Activated T-cell treated with anti-CD3 and anti-CD28 coated beads, Interleukin-2, amount 50 U/mL, for 4 hours (primary cell): ENCODE results near the gene KRTAP9-3. TPM values are rescaled to one million over a fixed set of nuclear protein-coding genes. Genes with fewer than 3 reads are reported as not detected.
A peak's percentile ranks its signal among the peaks of the same experiment; 100 is the strongest.
"Not testable (repeated sequence)": the region's sequence is repeated elsewhere in the genome, so short reads cannot be mapped to it uniquely, and the experiment has no call there.

Source experiments
- ATAC-seq, 2 donors: fragments of 200-7000 bp; cut with Tn5 transposase; one replicate each; pipeline ENCODE4 v1.10.0; 2021
- DNase-seq: peaks from one replicate; pipeline ENCODE4 v3.0.0-alpha.2; 2020
- H3K27me3 Mint-ChIP-seq: one replicate; pipeline ENCODE4 v1.8.0; 2021; ENCODE audit warnings: low read depth, mixed read lengths
- H3K36me3 Mint-ChIP-seq: one replicate; pipeline ENCODE4 v1.8.0; 2022; ENCODE audit warnings: mixed read lengths; ENCODE audit not compliant: insufficient read depth
- H3K4me1 Mint-ChIP-seq: one replicate; pipeline ENCODE4 v1.8.0; 2021; ENCODE audit warnings: low read depth, mixed read lengths
- H3K4me3 Mint-ChIP-seq: one replicate; pipeline ENCODE4 v1.8.0; 2021; ENCODE audit warnings: mild to moderate bottlenecking, moderate library complexity, mixed read lengths
- H3K9me3 Mint-ChIP-seq: one replicate; pipeline ENCODE4 v1.8.0; 2021; ENCODE audit warnings: mixed read lengths
- total RNA-seq, 3 donors: library from RNA; stranded (reverse); gene quantifications; one replicate each; pipeline ENCODE4 v1.2.1, GENCODE V29; 2021

Gene KRTAP9-3, protein sequence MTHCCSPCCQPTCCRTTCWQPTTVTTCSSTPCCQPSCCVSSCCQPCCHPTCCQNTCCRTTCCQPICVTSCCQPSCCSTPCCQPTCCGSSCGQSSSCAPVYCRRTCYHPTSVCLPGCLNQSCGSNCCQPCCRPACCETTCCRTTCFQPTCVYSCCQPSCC
- total RNA-seq: not detected

DNA sequence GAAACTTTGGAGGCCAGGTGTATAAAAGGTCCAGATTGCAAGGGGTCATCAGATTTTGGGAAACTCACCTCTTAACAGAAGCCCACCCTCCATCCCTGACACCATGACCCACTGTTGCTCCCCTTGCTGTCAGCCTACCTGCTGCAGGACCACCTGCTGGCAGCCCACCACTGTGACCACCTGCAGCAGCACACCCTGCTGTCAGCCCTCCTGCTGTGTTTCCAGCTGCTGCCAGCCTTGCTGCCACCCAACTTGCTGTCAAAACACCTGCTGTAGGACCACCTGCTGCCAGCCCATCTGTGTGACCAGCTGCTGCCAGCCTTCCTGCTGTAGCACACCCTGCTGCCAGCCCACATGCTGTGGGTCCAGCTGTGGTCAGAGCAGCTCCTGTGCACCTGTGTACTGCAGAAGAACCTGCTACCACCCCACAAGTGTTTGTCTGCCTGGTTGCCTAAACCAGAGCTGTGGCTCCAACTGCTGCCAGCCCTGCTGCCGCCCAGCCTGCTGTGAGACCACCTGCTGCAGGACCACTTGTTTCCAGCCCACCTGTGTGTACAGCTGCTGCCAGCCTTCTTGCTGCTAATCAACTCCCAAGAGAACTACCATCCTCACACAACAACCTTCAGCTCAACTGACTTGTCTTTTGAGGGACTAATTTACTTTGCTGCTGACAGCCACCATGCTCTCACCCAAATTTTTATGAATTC lies at the start of gene KRTAP9-3:
TSS of gene KRTAP9-3 (plus strand) at position 51 of the 707 bp plus-strand sequence. CDS start at position 104, 53 bp downstream.
- not testable (repeated sequence) for H3K9me3 Mint-ChIP-seq, DNase-seq, H3K4me1 Mint-ChIP-seq, H3K36me3 Mint-ChIP-seq, ATAC-seq, H3K4me3 Mint-ChIP-seq
- H3K27me3 Mint-ChIP-seq: peaks cover 13% of the 10 kb centered on the region

DNA sequence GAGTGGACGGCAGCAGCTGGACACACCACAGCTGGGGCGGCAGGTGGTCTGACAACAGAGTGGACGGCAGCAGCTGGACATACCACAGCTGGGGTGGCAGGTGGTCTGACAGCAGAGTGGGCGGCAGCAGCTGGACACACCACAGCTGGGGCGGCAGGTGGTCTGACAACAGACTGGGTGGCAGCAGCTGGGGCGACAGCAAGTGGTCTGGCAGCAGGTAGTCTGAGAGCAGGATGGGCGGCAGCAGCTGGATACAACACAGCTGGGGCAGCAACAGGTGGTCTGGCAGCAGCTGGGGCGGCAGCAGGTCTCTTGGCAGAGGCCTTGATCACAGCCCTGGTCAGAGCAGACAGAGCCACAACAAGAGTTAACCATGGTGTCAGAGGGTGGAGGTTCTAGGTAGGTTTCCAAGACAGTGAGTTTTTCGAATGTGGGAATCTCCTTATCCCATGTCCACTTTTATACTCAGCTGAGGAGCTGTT lies 47.7 kb upstream of the KRTAP9-3 start, which contains the start of gene KRTAP4-1:
TSS of gene KRTAP4-1 (minus strand) at position 432 of the 482 bp plus-strand sequence. CDS start at position 375, 57 bp downstream.
- H3K36me3 Mint-ChIP-seq: no peaks in the 10 kb centered on the region
- no peaks in the 10 kb centered on the region for H3K4me1 Mint-ChIP-seq
- ATAC-seq (no peak), DNase-seq (no peak)
- H3K9me3 Mint-ChIP-seq: no peaks in the 10 kb centered on the region
- peaks cover 16% of the 10 kb centered on the region for H3K27me3 Mint-ChIP-seq
- H3K4me3 Mint-ChIP-seq: no peak within 1 kb of the TSS

DNA sequence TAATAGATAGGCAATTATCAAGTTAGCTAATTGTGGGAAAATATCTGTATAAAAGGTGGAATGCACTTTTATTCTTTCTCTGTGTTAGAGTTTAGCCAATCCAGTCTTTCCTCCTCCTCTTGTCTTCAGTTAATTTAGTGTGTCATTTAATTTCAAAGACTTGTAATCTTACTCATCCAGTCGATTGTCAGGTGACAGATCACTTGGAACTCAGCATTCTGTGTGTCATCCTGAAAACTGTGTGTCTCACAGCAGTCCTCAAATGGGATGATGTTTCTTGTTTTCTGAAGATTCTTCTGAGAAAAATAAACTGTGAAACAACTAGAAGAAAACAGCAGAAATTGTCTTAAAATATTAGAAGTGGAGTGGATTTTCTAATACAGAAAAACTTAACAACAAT lies 47.2 kb upstream of the KRTAP9-3 start:
- H3K36me3 Mint-ChIP-seq: no peaks in the 10 kb centered on the region
- DNase-seq (no peak), ATAC-seq (no peak)
- H3K27me3 Mint-ChIP-seq: peaks cover 18% of the 10 kb centered on the region
- no peak overlapping the region for H3K4me3 Mint-ChIP-seq
- no peaks in the 10 kb centered on the region for H3K4me1 Mint-ChIP-seq
- H3K9me3 Mint-ChIP-seq: no peaks in the 10 kb centered on the region

DNA sequence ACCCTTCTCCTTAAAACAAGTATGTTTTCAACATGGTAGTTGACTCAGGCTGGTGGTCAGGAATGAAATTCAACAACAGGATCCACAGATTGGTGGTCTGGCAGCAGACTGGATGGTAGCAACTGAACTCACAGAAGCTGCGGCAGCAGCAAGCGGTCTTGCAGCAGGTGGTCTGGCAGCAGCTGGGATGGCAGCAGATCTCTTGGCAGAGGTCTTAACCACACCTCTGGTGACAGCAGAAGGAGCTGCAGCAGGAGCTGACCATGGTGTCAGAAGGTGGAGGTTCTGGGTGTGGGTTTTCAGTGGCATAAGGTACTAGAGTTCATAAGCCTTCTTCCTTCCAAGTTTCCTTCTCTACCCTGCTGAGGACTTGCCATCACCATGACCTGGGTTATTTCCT lies 45.4 kb upstream of the KRTAP9-3 start:
- DNase-seq: no peak
- no peaks in the 10 kb centered on the region for H3K4me1 Mint-ChIP-seq
- peaks cover 26% of the 10 kb centered on the region for H3K27me3 Mint-ChIP-seq

DNA sequence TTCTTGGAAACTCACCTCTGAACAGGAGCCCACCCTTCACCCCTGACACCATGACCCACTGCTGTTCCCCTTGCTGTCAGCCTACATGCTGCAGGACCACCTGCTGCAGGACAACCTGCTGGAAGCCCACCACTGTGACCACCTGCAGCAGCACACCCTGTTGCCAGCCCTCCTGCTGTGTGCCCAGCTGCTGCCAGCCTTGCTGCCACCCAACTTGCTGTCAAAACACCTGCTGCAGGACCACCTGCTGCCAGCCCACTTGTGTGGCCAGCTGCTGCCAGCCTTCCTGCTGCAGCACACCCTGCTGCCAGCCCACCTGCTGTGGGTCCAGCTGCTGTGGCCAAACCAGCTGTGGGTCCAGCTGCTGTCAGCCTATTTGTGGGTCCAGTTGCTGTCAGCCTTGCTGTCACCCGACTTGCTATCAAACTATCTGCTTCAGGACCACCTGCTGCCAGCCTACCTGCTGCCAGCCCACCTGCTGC lies 42.4 kb upstream of the KRTAP9-3 start, which contains the start of gene KRTAP9-1:
TSS of gene KRTAP9-1 (plus strand) at position 51 of the 482 bp plus-strand sequence. CDS start at position 51, 0 bp downstream.
- ATAC-seq, H3K4me3 Mint-ChIP-seq, H3K9me3 Mint-ChIP-seq, DNase-seq, H3K36me3 Mint-ChIP-seq, H3K4me1 Mint-ChIP-seq: not testable (repeated sequence)
- peaks cover 22% of the 10 kb centered on the region for H3K27me3 Mint-ChIP-seq

More for the DNA sequence above, 45.4 kb upstream of the KRTAP9-3 start:
- Mint-ChIP-seq H3K36me3 (no peaks in the 10 kb centered on the region), H3K9me3 (no peaks in the 10 kb centered on the region), H3K4me3 (no peak overlapping the region)
- no peak for ATAC-seq

DNA sequence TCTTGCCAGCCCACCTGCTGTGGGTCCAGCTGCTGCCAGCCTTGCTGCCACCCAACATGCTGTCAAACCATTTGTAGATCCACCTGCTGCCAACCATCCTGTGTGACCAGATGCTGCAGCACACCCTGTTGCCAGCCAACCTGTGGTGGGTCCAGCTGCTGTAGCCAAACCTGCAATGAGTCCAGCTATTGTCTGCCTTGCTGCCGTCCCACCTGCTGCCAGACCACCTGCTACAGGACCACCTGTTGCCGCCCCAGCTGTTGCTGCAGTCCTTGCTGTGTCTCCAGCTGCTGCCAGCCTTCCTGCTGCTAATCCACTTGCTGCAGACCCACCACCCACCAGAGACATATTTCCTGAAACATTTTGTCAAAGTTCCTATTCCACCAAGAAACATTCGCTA lies 41.9 kb upstream of the KRTAP9-3 start:
- no peaks in the 10 kb centered on the region for H3K4me1 Mint-ChIP-seq
- ATAC-seq (no peak), DNase-seq (no peak)

DNA sequence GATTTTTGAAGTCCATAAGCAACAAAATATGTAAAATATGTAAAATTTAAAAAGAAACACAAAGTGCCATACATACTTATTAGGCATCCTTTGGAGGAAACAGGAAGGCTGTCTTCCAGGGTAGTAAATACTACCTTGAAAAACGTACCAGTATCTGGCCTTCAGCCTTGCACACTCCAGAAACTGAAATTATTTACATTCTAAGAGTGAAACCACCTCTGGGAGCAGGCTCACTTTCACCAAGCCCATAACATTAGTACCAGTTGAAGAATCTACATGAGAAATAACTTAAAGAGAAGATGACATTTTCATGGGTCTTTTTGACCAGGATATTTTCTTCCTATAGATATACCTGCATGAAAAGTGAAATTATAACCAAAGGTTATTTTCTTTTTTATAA lies 36.2 kb upstream of the KRTAP9-3 start:
- Mint-ChIP-seq H3K9me3 (peaks cover 3% of the 10 kb centered on the region), H3K4me3 (no peak overlapping the region), H3K27me3 (peaks cover 11% of the 10 kb centered on the region), H3K4me1 (no peaks in the 10 kb centered on the region), H3K36me3 (no peaks in the 10 kb centered on the region)
- DNase-seq: no peak
- ATAC-seq: no peak

More for the DNA sequence above, 41.9 kb upstream of the KRTAP9-3 start:
- H3K9me3 Mint-ChIP-seq: peaks cover 3% of the 10 kb centered on the region
- H3K36me3 Mint-ChIP-seq: no peaks in the 10 kb centered on the region
- H3K4me3 Mint-ChIP-seq: no peak overlapping the region
- peaks cover 22% of the 10 kb centered on the region for H3K27me3 Mint-ChIP-seq

DNA sequence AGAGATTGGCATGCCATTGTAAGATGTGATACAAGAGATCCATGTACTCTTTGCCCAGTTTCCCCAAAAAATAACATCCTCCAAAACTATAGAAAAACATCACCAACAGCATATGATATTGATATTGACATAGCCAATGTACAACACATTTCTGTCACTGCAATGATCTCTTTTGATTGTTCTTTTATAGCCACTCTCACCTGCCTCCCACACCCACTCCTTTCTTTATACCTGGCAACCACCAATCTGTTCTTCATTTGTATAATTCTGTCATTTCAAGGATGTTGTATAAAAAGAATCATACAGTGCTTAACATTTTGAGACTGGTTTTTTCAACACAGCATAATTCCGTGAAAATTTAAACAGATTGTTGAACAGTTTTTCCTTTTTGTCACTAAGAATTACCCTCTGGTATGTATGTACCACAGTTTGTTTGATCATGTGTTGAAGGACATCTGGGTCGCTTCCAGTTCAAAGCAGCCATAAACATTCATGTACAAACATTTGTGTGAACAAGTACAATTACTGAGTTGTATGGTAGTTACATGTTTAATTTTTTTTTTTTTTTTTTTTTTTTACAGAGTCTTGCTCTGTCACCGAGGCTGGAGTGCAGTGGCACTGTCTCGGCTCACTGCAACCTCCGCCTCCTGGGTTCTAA lies 32.7 kb upstream of the KRTAP9-3 start:
- DNase-seq (no peak), ATAC-seq (no peak)
- no peaks in the 10 kb centered on the region for H3K4me1 Mint-ChIP-seq
- H3K27me3 Mint-ChIP-seq: peaks cover 10% of the 10 kb centered on the region
- no peaks in the 10 kb centered on the region for H3K9me3 Mint-ChIP-seq
- no peak overlapping the region for H3K4me3 Mint-ChIP-seq
- H3K36me3 Mint-ChIP-seq: no peaks in the 10 kb centered on the region

DNA sequence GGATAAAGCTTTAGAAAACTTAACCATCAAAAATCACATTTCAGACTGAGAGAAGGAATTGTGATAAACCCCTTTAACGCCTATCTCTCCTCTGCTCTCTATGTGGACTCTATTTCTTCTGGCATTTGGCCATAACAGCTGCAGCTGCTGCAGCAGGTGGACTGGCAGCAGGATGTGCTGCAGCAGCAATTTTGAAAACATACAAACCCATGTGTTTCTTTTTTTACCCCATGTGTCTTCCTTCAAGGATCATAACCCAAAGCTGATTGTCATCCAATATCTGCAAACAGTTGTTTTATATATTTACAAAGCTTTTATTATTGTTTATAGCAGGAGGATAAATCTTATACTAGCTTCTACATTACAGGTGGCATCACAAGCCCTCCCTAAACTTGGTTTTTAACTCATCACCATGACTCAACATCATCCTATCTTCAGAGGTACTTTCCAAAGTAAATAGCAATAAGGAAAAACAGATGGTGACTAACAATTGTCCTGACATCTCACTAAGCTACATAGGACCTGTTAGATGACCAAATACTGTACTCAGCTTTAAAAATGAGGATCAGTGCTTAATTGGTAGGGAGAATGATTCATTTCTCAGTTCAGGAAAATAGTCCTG lies 20.3 kb upstream of the KRTAP9-3 start:
- H3K36me3 Mint-ChIP-seq: no peaks in the 10 kb centered on the region
- H3K9me3 Mint-ChIP-seq: peaks cover 4% of the 10 kb centered on the region
- no peak overlapping the region for H3K4me3 Mint-ChIP-seq
- H3K4me1 Mint-ChIP-seq: peaks cover 12% of the 10 kb centered on the region
- ATAC-seq: peak in 1 of 2 donors; percentile 25
- H3K27me3 Mint-ChIP-seq: peaks cover 22% of the 10 kb centered on the region
- no peak for DNase-seq

DNA sequence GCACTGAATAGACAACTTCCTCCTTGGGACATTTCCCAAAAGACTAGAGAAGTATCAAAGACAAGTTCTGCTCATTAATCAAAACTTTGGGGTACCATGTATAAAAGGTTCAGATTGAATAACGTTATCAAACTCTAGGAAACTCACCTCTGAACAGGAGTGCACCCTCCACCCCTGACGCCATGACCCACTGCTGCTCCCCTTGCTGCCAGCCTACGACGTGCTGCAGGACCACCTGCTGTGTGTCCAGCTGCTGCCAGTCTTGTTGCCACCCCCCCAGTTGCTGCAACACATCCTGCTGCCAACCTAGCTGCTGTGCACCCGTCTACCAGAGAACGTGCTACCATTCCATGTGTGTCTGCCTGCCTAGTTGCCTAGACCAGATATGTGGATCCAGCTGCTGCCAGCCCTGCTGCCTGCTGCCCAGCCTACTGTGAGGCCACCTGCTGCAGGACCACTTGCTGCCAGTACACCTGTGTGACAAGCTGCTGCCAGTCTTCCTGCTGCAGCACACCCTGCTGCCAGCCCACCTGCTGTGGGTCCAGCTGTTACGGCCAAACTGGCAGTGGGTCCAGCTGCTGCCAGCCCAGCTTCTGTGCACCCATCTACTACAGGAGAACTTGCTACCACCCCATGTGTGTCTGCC lies 19.6 kb upstream of the KRTAP9-3 start:
- no peak for DNase-seq
- Mint-ChIP-seq H3K27me3 (peaks cover 19% of the 10 kb centered on the region), H3K9me3 (peaks cover 4% of the 10 kb centered on the region), H3K36me3 (no peaks in the 10 kb centered on the region), H3K4me3 (no peak overlapping the region), H3K4me1 (peaks cover 12% of the 10 kb centered on the region)
- no peak for ATAC-seq

DNA sequence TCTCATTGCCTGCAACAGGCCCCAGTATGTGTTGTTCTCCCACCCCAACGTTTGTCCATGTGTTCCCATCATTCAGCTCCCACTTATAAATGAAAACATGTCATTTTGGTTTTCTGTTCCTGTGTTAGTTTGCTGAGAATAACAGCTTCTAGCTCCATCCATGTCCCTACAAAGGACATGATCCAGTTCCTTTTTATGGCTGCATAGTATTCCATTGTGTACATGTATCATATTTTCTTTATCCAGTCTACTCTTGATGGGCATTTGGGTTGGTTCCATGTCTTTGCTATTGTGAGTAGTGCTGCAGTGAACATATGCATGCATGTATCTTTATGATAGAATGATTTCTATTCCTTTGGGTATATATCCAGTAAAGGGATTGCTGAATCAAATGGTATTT lies 16.6 kb upstream of the KRTAP9-3 start:
- Mint-ChIP-seq H3K27me3 (peaks cover 5% of the 10 kb centered on the region), H3K4me3 (no peak overlapping the region), H3K36me3 (peaks cover 2% of the 10 kb centered on the region), H3K9me3 (peaks cover 5% of the 10 kb centered on the region), H3K4me1 (peaks cover 12% of the 10 kb centered on the region)
- ATAC-seq (no peak), DNase-seq (no peak)

DNA sequence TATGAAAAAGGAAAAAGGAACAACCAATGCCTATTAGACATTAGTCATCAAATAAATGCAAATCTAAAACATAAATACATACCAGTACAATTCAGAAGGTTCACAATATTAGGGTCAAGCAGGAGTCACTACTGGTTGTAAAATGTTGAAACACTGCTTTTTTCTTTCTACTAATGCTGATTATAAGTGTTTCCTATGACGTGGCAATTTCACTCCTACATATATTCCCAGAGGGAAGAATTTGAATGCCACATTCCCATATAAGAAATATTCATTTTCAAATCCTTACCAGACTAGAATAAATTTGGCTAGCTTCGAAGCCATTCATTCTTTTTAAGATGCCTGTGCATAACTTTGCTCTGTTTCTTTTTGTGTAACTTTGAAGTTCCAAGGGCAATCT lies 8.4 kb upstream of the KRTAP9-3 start:
- H3K27me3 Mint-ChIP-seq: peaks cover 18% of the 10 kb centered on the region
- no peaks in the 10 kb centered on the region for H3K4me1 Mint-ChIP-seq
- no peak for DNase-seq
- H3K9me3 Mint-ChIP-seq: peaks cover 5% of the 10 kb centered on the region
- ATAC-seq: no peak
- H3K36me3 Mint-ChIP-seq: peaks cover 2% of the 10 kb centered on the region
- no peak overlapping the region for H3K4me3 Mint-ChIP-seq

DNA sequence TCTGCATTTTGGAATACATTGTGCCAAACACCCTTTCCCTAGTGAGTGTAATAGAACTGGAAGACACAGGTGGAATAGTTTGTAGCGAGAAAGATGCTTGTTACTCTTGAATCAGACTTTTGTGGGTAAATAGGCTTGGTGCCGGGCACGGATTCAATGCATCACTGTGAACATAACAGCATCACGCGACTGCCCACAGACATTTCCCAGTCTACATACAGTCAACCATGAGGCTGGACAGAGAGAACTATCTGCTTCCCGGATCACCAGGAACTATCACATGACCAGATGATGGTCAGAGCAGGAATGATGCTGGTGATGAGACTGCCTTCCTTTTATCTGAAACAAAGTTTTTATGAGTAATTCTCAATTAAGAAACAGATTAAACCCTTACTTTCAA lies 6.2 kb upstream of the KRTAP9-3 start:
- DNase-seq (no peak), ATAC-seq (no peak)
- H3K4me1 Mint-ChIP-seq: peaks cover 3% of the 10 kb centered on the region

More for the DNA sequence above, 6.2 kb upstream of the KRTAP9-3 start:
- H3K4me3 Mint-ChIP-seq: no peak overlapping the region
- no peaks in the 10 kb centered on the region for H3K9me3 Mint-ChIP-seq
- no peaks in the 10 kb centered on the region for H3K36me3 Mint-ChIP-seq
- peaks cover 21% of the 10 kb centered on the region for H3K27me3 Mint-ChIP-seq
